ENCODE data around the gene PRDX3.

GRCh38 chr10:119125942-119126341, 52.7 kb downstream of the PRDX3 start:
- TF ChIP-seq CTCF (IDR thresholded peaks at IDR 0.05; ENCODE audit: low read depth, low read length), result no peak
- TF ChIP-seq MAX (IDR thresholded peaks at IDR 0.05; ENCODE audit: low read depth, low read length), result no peak
- no peak for TF ChIP-seq POLR2A (IDR thresholded peaks at IDR 0.05; ENCODE audit: extremely low read depth, insufficient read length)
- TF ChIP-seq MYC (IDR thresholded peaks at IDR 0.05; ENCODE audit: low read depth, low read length), result no peak
